Measurements from ENCODE around the gene ASH1L.
"Not testable (repeated sequence)": the region's sequence is repeated elsewhere in the genome, so short reads cannot be mapped to it uniquely, and the experiment has no call there.

The ASH1L gene

DNA sequence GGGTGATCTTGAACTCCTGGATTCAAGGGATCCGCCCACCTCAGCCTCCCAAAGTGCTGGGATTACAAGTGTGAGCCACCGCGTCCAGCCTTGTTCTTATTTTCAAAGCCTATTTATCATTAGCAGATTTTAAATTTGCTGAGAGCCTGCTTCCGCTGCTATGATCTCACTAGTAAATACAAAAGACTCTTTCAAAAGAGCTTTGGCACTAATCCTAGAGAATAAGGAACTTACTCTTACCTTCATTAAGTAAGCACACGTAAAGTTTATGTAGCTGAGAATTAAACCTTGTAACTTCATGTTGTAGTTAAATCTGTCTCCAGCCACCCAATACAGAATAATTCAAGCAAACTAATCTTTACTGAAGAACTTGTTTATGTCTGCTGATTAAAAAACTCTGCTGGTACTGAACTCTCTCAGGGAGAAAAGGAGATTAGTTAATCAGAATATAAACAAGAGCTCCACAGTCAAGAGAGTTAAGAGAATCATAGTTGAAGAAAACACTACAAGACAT, 169.6 kb downstream of the ASH1L start:
- H3K4me3 ChIP-seq (replicated peaks; ENCODE audit: insufficient read depth, low read length) = no peak overlapping the region
- no peaks in the 10 kb centered on the region for H3K27me3 ChIP-seq (ENCODE audit: insufficient read depth, poor library complexity, severe bottlenecking)
- H3K27ac ChIP-seq (replicated peaks) = no peak overlapping the region
- TF ChIP-seq, protein P1, sequence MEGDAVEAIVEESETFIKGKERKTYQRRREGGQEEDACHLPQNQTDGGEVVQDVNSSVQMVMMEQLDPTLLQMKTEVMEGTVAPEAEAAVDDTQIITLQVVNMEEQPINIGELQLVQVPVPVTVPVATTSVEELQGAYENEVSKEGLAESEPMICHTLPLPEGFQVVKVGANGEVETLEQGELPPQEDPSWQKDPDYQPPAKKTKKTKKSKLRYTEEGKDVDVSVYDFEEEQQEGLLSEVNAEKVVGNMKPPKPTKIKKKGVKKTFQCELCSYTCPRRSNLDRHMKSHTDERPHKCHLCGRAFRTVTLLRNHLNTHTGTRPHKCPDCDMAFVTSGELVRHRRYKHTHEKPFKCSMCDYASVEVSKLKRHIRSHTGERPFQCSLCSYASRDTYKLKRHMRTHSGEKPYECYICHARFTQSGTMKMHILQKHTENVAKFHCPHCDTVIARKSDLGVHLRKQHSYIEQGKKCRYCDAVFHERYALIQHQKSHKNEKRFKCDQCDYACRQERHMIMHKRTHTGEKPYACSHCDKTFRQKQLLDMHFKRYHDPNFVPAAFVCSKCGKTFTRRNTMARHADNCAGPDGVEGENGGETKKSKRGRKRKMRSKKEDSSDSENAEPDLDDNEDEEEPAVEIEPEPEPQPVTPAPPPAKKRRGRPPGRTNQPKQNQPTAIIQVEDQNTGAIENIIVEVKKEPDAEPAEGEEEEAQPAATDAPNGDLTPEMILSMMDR (IDR thresholded peaks at IDR 0.05; ENCODE audit: insufficient read depth, low read length) = no peak
- no peak for TF ChIP-seq SPI1 (IDR thresholded peaks at IDR 0.05; ENCODE audit: borderline replicate concordance, low read depth)
- no peak for DNase-seq (ENCODE audit: low read depth in 1 of 2, low spot score in 1 of 2)

DNA sequence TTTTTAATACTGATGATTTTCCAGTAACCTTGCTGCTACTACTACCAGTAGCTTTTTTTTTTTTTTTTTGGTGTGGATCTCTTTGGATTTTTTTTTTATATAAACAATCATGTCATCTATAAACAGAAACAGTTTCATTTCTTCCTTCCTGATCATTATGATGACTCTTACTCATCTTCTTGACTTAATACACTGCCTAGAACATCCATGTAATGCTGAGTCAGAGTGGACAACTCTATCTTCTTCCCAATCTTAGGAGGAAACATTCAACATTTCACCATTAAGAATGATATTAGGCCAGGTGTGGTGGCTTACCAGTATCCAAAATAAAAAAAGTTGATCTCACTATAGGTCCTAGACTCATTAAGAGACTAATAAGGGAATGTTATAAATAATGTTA, 172.8 kb downstream of the ASH1L start:
- Histone ChIP-seq H3K27ac (replicated peaks) (no peak overlapping the region), H3K4me3 (replicated peaks; ENCODE audit: insufficient read depth, low read length) (no peak overlapping the region), H3K27me3 (ENCODE audit: insufficient read depth, poor library complexity, severe bottlenecking) (no peaks in the 10 kb centered on the region)
- no peak for DNase-seq (ENCODE audit: low read depth in 1 of 2, low spot score in 1 of 2)
- TF ChIP-seq, protein P2, sequence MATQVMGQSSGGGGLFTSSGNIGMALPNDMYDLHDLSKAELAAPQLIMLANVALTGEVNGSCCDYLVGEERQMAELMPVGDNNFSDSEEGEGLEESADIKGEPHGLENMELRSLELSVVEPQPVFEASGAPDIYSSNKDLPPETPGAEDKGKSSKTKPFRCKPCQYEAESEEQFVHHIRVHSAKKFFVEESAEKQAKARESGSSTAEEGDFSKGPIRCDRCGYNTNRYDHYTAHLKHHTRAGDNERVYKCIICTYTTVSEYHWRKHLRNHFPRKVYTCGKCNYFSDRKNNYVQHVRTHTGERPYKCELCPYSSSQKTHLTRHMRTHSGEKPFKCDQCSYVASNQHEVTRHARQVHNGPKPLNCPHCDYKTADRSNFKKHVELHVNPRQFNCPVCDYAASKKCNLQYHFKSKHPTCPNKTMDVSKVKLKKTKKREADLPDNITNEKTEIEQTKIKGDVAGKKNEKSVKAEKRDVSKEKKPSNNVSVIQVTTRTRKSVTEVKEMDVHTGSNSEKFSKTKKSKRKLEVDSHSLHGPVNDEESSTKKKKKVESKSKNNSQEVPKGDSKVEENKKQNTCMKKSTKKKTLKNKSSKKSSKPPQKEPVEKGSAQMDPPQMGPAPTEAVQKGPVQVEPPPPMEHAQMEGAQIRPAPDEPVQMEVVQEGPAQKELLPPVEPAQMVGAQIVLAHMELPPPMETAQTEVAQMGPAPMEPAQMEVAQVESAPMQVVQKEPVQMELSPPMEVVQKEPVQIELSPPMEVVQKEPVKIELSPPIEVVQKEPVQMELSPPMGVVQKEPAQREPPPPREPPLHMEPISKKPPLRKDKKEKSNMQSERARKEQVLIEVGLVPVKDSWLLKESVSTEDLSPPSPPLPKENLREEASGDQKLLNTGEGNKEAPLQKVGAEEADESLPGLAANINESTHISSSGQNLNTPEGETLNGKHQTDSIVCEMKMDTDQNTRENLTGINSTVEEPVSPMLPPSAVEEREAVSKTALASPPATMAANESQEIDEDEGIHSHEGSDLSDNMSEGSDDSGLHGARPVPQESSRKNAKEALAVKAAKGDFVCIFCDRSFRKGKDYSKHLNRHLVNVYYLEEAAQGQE (IDR thresholded peaks at IDR 0.05; ENCODE audit: insufficient replicate concordance, low read depth) = no peak
- no peak for TF ChIP-seq GABPA (IDR thresholded peaks at IDR 0.05; ENCODE audit: low read depth)
- TF ChIP-seq POLR2AphosphoS5 (IDR thresholded peaks at IDR 0.05; ENCODE audit: low read depth) = no peak
- TF ChIP-seq, protein P1 (IDR thresholded peaks at IDR 0.05; ENCODE audit: insufficient read depth, low read length) = no peak
- TF ChIP-seq SPI1 (IDR thresholded peaks at IDR 0.05; ENCODE audit: borderline replicate concordance, low read depth) = no peak

DNA sequence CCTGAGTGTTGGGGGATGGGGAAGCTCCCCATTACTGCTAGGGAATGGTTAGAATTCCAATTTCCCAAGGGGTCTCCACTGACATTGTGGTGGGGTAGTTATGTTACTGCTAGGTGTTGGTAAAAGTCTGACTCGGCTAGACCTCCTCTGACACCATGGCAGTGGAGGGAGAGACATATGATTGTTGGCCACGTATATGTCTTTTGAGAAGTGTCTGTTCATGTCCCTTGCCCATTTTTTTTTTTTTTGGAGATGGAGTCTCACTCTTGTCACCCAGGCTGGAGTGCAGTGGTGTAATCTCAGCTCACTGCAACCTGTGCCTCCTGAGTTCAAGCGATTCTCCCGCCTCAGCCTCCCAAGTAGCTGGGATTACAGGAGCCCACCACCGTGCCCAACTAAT, 176.8 kb downstream of the ASH1L start:
- not testable (repeated sequence) for DNase-seq (ENCODE audit: low read depth in 1 of 2, low spot score in 1 of 2); H3K4me3 ChIP-seq (replicated peaks; ENCODE audit: insufficient read depth, low read length); H3K27ac ChIP-seq (replicated peaks); H3K27me3 ChIP-seq (ENCODE audit: insufficient read depth, poor library complexity, severe bottlenecking)

DNA sequence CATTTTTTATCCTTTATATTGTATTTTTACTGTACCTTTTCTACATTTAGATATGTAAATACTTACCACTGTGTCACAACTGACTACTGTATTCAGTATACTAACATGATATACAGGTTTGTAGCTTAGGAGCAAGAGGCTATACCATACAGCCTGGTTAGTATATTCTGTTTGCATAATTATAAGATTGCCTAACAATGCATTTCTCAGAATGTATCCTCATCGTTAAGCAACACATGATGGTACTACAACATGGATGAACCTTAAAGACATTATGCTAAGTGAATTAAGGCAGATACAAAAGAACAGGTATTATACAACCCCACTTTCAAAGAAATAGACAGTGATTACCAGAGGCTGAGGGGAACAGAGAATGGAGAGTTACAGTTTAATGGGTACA, 179.2 kb downstream of the ASH1L start:
- H3K27ac ChIP-seq (replicated peaks) = no peak overlapping the region
- TF ChIP-seq POLR2AphosphoS5 (IDR thresholded peaks at IDR 0.05; ENCODE audit: low read depth) (no peak), GABPA (IDR thresholded peaks at IDR 0.05; ENCODE audit: low read depth) (no peak), SPI1 (IDR thresholded peaks at IDR 0.05; ENCODE audit: borderline replicate concordance, low read depth) (no peak)
- TF ChIP-seq, protein P1 (IDR thresholded peaks at IDR 0.05; ENCODE audit: insufficient read depth, low read length) = no peak
- TF ChIP-seq, protein P2 (IDR thresholded peaks at IDR 0.05; ENCODE audit: insufficient replicate concordance, low read depth) = no peak
- no peak overlapping the region for H3K4me3 ChIP-seq (replicated peaks; ENCODE audit: insufficient read depth, low read length)
- no peaks in the 10 kb centered on the region for H3K27me3 ChIP-seq (ENCODE audit: insufficient read depth, poor library complexity, severe bottlenecking)
- peak in 1 of 2 experiments; percentile 7 for DNase-seq (ENCODE audit: low read depth in 1 of 2, low spot score in 1 of 2)
